Activated CD4-positive, CD25-positive, alpha-beta regulatory T cell treated with anti-CD3 and anti-CD28 coated beads, Interleukin-2, amount 50 U/mL, for 72 hours (primary cell): ENCODE results near the gene RABL6.
"Not testable (repeated sequence)": the region's sequence is repeated elsewhere in the genome, so short reads cannot be mapped to it uniquely, and the experiment has no call there.

Source experiments
- DNase-seq: peaks from one replicate; pipeline ENCODE4 v3.0.0; 2021

Gene RABL6

GRCh38 chr9:136837856-136838277, 30.1 kb downstream of the RABL6 start:
- not testable (repeated sequence) for DNase-seq

- no peak for DNase-seq
Observed at GRCh38 chr9:136838314-136839228, 30.8 kb downstream of the RABL6 start.

- no peak for DNase-seq
Observed at GRCh38 chr9:136839229-136840139, 31.7 kb downstream of the RABL6 start.

- DNase-seq: no peak
Observed at GRCh38 chr9:136840140-136840876, 32.6 kb downstream of the RABL6 start.

GRCh38 chr9:136840877-136841645, 33.3 kb downstream of the RABL6 start:
- DNase-seq: no peak

GRCh38 chr9:136841646-136842379, 34.1 kb downstream of the RABL6 start:
- not testable (repeated sequence) for DNase-seq

GRCh38 chr9:136842380-136842948, 34.7 kb downstream of the RABL6 start, which contains the start of gene AJM1:
TSS of gene AJM1 (plus strand) at chr9:136842478. CDS start at chr9:136844415, 1,937 bp downstream.
- DNase-seq: peak; percentile 78

GRCh38 chr9:136843159-136843800, 35.5 kb downstream of the RABL6 start:
- not testable (repeated sequence) for DNase-seq

- DNase-seq: peak; percentile 75
Observed at GRCh38 chr9:136843801-136844740, 36.3 kb downstream of the RABL6 start.

- no peak for DNase-seq
Observed at GRCh38 chr9:136844761-136845464, 37.2 kb downstream of the RABL6 start.

GRCh38 chr9:136845465-136846260, 37.9 kb downstream of the RABL6 start:
- no peak for DNase-seq

- no peak for DNase-seq
Observed at GRCh38 chr9:136846376-136847087, 38.8 kb downstream of the RABL6 start.

- DNase-seq: no peak
Observed at GRCh38 chr9:136847088-136847825, 39.5 kb downstream of the RABL6 start.

- DNase-seq: peak; percentile 77
Observed at GRCh38 chr9:136847826-136848392, 40.2 kb downstream of the RABL6 start.

GRCh38 chr9:136848393-136849037, 40.8 kb downstream of the RABL6 start:
- DNase-seq: no peak
